Muscle layer of duodenum (tissue), 2 donors: ENCODE measurements around the gene TNPO1.
"Not testable (repeated sequence)": the region's sequence is repeated elsewhere in the genome, so short reads cannot be mapped to it uniquely, and the experiment has no call there.

Experiments used
- H3K27ac ChIP-seq: one replicate; pipeline ENCODE4 v1.7.0; 2013; ENCODE audit warnings: mild to moderate bottlenecking, low read length
- H3K27me3 ChIP-seq: one replicate; pipeline ENCODE4 v1.7.0; 2013; ENCODE audit warnings: low read depth, mild to moderate bottlenecking, control low read depth, low read length
- H3K36me3 ChIP-seq, 2 donors: one replicate each; pipeline ENCODE4 v1.7.0; 2013; ENCODE audit warnings: low read length in 2 of 2, control low read depth in 1 of 2, mild to moderate bottlenecking in 1 of 2; ENCODE audit not compliant: insufficient read depth in 2 of 2, control insufficient read depth in 1 of 2
- H3K4me1 ChIP-seq, 2 donors: one replicate each; pipeline ENCODE4 v1.7.0; 2013; ENCODE audit warnings: low read length in 2 of 2, mild to moderate bottlenecking in 2 of 2, control low read depth in 1 of 2, moderate library complexity in 1 of 2; ENCODE audit not compliant: insufficient read depth in 2 of 2, control insufficient read depth in 1 of 2
- H3K4me3 ChIP-seq, 2 donors: one replicate each; pipeline ENCODE4 v1.7.0; 2013; ENCODE audit warnings: low read length in 2 of 2, low read depth in 1 of 2, mild to moderate bottlenecking in 1 of 2
- H3K9me3 ChIP-seq, 2 donors: one replicate each; pipeline ENCODE4 v1.7.0; 2013; ENCODE audit warnings: low read length in 2 of 2, control low read depth in 1 of 2, mild to moderate bottlenecking in 1 of 2; ENCODE audit not compliant: control insufficient read depth in 1 of 2
- donor health status: healthy.

The TNPO1 gene

GRCh38 chr5:72934953-72935725 is 118.7 kb downstream of the TNPO1 start:
- H3K27ac ChIP-seq, H3K4me1 ChIP-seq, H3K36me3 ChIP-seq, H3K4me3 ChIP-seq, H3K27me3 ChIP-seq, H3K9me3 ChIP-seq: not testable (repeated sequence)

GRCh38 chr5:72936893-72937292 is 120.4 kb downstream of the TNPO1 start:
- H3K27me3 ChIP-seq = no peaks in the 10 kb centered on the region
- no peak overlapping the region for H3K27ac ChIP-seq
- no peaks in the 10 kb centered on the region for H3K9me3 ChIP-seq
- H3K36me3 ChIP-seq = no peaks in the 10 kb centered on the region
- no peak overlapping the region for H3K4me3 ChIP-seq
- H3K4me1 ChIP-seq = peaks cover 4 to 8% of the 10 kb centered on the region in 2 donors

GRCh38 chr5:72937517-72938061 is 121.1 kb downstream of the TNPO1 start:
- no peaks in the 10 kb centered on the region for H3K36me3 ChIP-seq
- H3K4me1 ChIP-seq = peaks cover 4 to 8% of the 10 kb centered on the region in 2 donors
- no peaks in the 10 kb centered on the region for H3K27me3 ChIP-seq
- no peak overlapping the region for H3K27ac ChIP-seq
- no peak overlapping the region for H3K4me3 ChIP-seq
- no peaks in the 10 kb centered on the region for H3K9me3 ChIP-seq

- H3K4me3 ChIP-seq = no peak overlapping the region
- H3K27ac ChIP-seq = no peak overlapping the region
- no peaks in the 10 kb centered on the region for H3K27me3 ChIP-seq
- no peaks in the 10 kb centered on the region for H3K36me3 ChIP-seq
- no peaks in the 10 kb centered on the region for H3K9me3 ChIP-seq
- H3K4me1 ChIP-seq = peaks cover 4 to 8% of the 10 kb centered on the region in 2 donors
Observed at GRCh38 chr5:72938206-72938605, 121.7 kb downstream of the TNPO1 start.

- Histone ChIP-seq H3K4me1 (peaks cover 4 to 8% of the 10 kb centered on the region in 2 donors), H3K9me3 (no peaks in the 10 kb centered on the region), H3K27me3 (no peaks in the 10 kb centered on the region), H3K36me3 (no peaks in the 10 kb centered on the region), H3K27ac (no peak overlapping the region), H3K4me3 (no peak overlapping the region)
Observed at GRCh38 chr5:72940082-72940481, 123.6 kb downstream of the TNPO1 start.

- H3K27ac ChIP-seq = no peak overlapping the region
Observed at GRCh38 chr5:72943307-72943706, 126.8 kb downstream of the TNPO1 start.

GRCh38 chr5:72947498-72947897 is 131.0 kb downstream of the TNPO1 start:
- Histone ChIP-seq H3K4me3 (no peak overlapping the region), H3K4me1 (no peaks in the 10 kb centered on the region), H3K36me3 (no peaks in the 10 kb centered on the region), H3K9me3 (no peaks in the 10 kb centered on the region), H3K27ac (no peak overlapping the region), H3K27me3 (no peaks in the 10 kb centered on the region)

More at GRCh38 chr5:72943307-72943706, 126.8 kb downstream of the TNPO1 start:
- no peaks in the 10 kb centered on the region for H3K27me3 ChIP-seq
- H3K4me1 ChIP-seq = peaks cover 4 to 7% of the 10 kb centered on the region in 2 donors
- no peaks in the 10 kb centered on the region for H3K9me3 ChIP-seq
- H3K4me3 ChIP-seq = no peak overlapping the region
- H3K36me3 ChIP-seq = no peaks in the 10 kb centered on the region

- Histone ChIP-seq H3K36me3 (no peaks in the 10 kb centered on the region), H3K9me3 (no peaks in the 10 kb centered on the region), H3K27me3 (no peaks in the 10 kb centered on the region), H3K27ac (no peak overlapping the region), H3K4me1 (no peaks in the 10 kb centered on the region), H3K4me3 (no peak overlapping the region)
Observed at GRCh38 chr5:72949481-72949880, 133.0 kb downstream of the TNPO1 start.

- peaks cover 0 to 9% of the 10 kb centered on the region in 2 donors for H3K36me3 ChIP-seq
- H3K27ac ChIP-seq = no peak overlapping the region
- peaks cover 0 to 5% of the 10 kb centered on the region in 2 donors for H3K4me1 ChIP-seq
- H3K9me3 ChIP-seq = no peaks in the 10 kb centered on the region
- H3K4me3 ChIP-seq = no peak overlapping the region
- H3K27me3 ChIP-seq = no peaks in the 10 kb centered on the region
Observed at GRCh38 chr5:72951671-72952468, 135.4 kb downstream of the TNPO1 start.

- no peak overlapping the region for H3K4me3 ChIP-seq
- no peaks in the 10 kb centered on the region for H3K9me3 ChIP-seq
- H3K4me1 ChIP-seq = peaks cover 0 to 24% of the 10 kb centered on the region in 2 donors
- H3K27me3 ChIP-seq = no peaks in the 10 kb centered on the region
- H3K27ac ChIP-seq = peak overlapping the region; percentile 98
- peaks cover 0 to 9% of the 10 kb centered on the region in 2 donors for H3K36me3 ChIP-seq
Observed at GRCh38 chr5:72954389-72954788, 137.9 kb downstream of the TNPO1 start.

GRCh38 chr5:72955143-72955767 is 138.8 kb downstream of the TNPO1 start:
- no peaks in the 10 kb centered on the region for H3K9me3 ChIP-seq
- peaks cover 0 to 24% of the 10 kb centered on the region in 2 donors for H3K4me1 ChIP-seq
- H3K36me3 ChIP-seq = peaks cover 0 to 9% of the 10 kb centered on the region in 2 donors
- H3K27ac ChIP-seq = peak overlapping the region; percentile 98
- no peaks in the 10 kb centered on the region for H3K27me3 ChIP-seq
- peak overlapping the region; percentile 90 to 94 for H3K4me3 ChIP-seq
